Keratinocyte (primary cell): ENCODE data around the gene GLT1D1. TPM values are rescaled to one million over a fixed set of nuclear protein-coding genes. Genes with fewer than 3 reads are reported as not detected.
"Not testable (repeated sequence)": the region's sequence is repeated elsewhere in the genome, so short reads cannot be mapped to it uniquely, and the experiment has no call there.

Experiments used
- DNase-seq: peaks from one replicate; pipeline ENCODE4 v3.0.0-alpha.2; 2011; ENCODE audit warnings: low read depth, missing footprints, low spot score
- FAIRE-seq: peaks from 2 replicates; lab custom pipeline; 2011; peaks lifted over from hg19 to GRCh38; lab: Jason Lieb, UNC
- H2AFZ ChIP-seq: 2 replicates; pipeline ENCODE4 v1.6.0; 2012; ENCODE audit warnings: low read length, control low read depth, inconsistent platforms; ENCODE audit not compliant: control insufficient read depth
- H3K27ac ChIP-seq: 2 replicates; pipeline ENCODE4 v1.5.1; 2011; ENCODE audit warnings: low read length; ENCODE audit not compliant: control insufficient read depth, insufficient read depth
- H3K27me3 ChIP-seq: 3 replicates; pipeline ENCODE4 v1.6.0; 2011; ENCODE audit warnings: low read length; ENCODE audit not compliant: control insufficient read depth, insufficient read depth; ENCODE audit errors: extremely low read depth
- H3K36me3 ChIP-seq, 2 experiments: 2 replicates in 1 of 2; 3 replicates in 1 of 2; pipeline ENCODE4 v1.5.1; 2011; ENCODE audit warnings: low read length in 2 of 2, mild to moderate bottlenecking in 1 of 2; ENCODE audit not compliant: control insufficient read depth in 2 of 2, insufficient read depth in 2 of 2; ENCODE audit errors: extremely low read depth in 1 of 2
- H3K4me1 ChIP-seq: 3 replicates; pipeline ENCODE4 v1.5.1; 2011; ENCODE audit warnings: low read length; ENCODE audit not compliant: control insufficient read depth, insufficient read depth; ENCODE audit errors: extremely low read depth
- H3K4me2 ChIP-seq: 3 replicates; pipeline ENCODE4 v1.6.0; 2011; ENCODE audit warnings: low read depth, low read length; ENCODE audit not compliant: control insufficient read depth, insufficient read depth; ENCODE audit errors: extremely low read depth
- H3K4me3 ChIP-seq, 3 experiments: fragments of 200-600 bp in 1 of 3; sonication (generic) in 1 of 3; 2 replicates in 2 of 3; 3 replicates in 1 of 3; pipeline ENCODE4 v1.5.1; 2011 to 2016; ENCODE audit warnings: low read length in 3 of 3, mild to moderate bottlenecking in 3 of 3, control low read depth in 2 of 3, inconsistent platforms in 1 of 3, low read depth in 1 of 3, mixed read lengths in 1 of 3, mixed run types in 1 of 3, moderate library complexity in 1 of 3; ENCODE audit not compliant: control insufficient read depth in 2 of 3, insufficient read depth in 2 of 3; ENCODE audit errors: extremely low read depth in 1 of 3
- H3K79me2 ChIP-seq: 2 replicates; pipeline ENCODE4 v1.6.0; 2012; ENCODE audit warnings: low read length; ENCODE audit not compliant: control insufficient read depth, insufficient read depth
- H3K9ac ChIP-seq: 3 replicates; pipeline ENCODE4 v1.6.0; 2011; ENCODE audit warnings: low read length; ENCODE audit not compliant: control insufficient read depth, insufficient read depth; ENCODE audit errors: extremely low read depth
- H3K9me1 ChIP-seq: 3 replicates; pipeline ENCODE4 v1.6.0; 2011; ENCODE audit warnings: low read length; ENCODE audit not compliant: control insufficient read depth, insufficient read depth; ENCODE audit errors: extremely low read depth
- H3K9me3 ChIP-seq: 2 replicates; pipeline ENCODE4 v1.5.1; 2012; ENCODE audit warnings: low read depth, low read length; ENCODE audit not compliant: control insufficient read depth
- H4K20me1 ChIP-seq: 3 replicates; pipeline ENCODE4 v1.6.0; 2011; ENCODE audit warnings: low read length; ENCODE audit not compliant: control insufficient read depth, insufficient read depth; ENCODE audit errors: extremely low read depth
- CTCF ChIP-seq, 3 experiments: IDR thresholded peaks in 1 of 3; conservative IDR thresholded peaks in 1 of 3; optimal IDR thresholded peaks in 1 of 3; 2 replicates in 2 of 3; 3 replicates in 1 of 3; pipeline versions ENCODE3 to v1.5.1; 2011; ENCODE audit warnings: low read length in 3 of 3, mild to moderate bottlenecking in 3 of 3, moderate library complexity in 2 of 3, control low read depth in 1 of 3, inconsistent platforms in 1 of 3; ENCODE audit not compliant: insufficient read depth in 2 of 3; ENCODE audit errors: extremely low read depth in 1 of 3
- EZH2 ChIP-seq: IDR thresholded peaks from one replicate; pipeline ENCODE4 v1.6.1; 2012; ENCODE audit warnings: inconsistent platforms, mild to moderate bottlenecking, low read length, moderate library complexity
- dilution Hi-C: fragments of 300-500 bp; cut with MboI; formaldehyde crosslinking; loops from one replicate; pipeline ENCODE4 v1.7.0; 2020; ENCODE audit warnings: low sequenced_read_pairs; ENCODE audit not compliant: extremely low pct_ligation_motif_present
- polyA plus RNA-seq, 5 experiments: library from polyadenylated mRNA; depleted of rRNA in 3 of 5; stranded (reverse) in 3 of 5; stranded (forward) in 1 of 5; unstranded in 1 of 5; fragments of >200 nt; gene quantifications; 1 replicate in 1 of 5; 2 replicates in 3 of 5; 3 replicates in 1 of 5; pipeline versions ENCODE4 v1.2.1 to v1.2.3, GENCODE V29; 2011 to 2012; ENCODE audit warnings: missing spikeins in 2 of 5, low read depth in 1 of 5, low replicate concordance in 1 of 5

The GLT1D1 gene
- polyA plus RNA-seq, 1 donor (not counting 4 experiments of a cell fraction or from before 2014, with no cell fraction given): not detected

- H3K36me3 ChIP-seq: no peaks in the 10 kb centered on the region
- no peak overlapping the region for H3K4me2 ChIP-seq
- no peak for DNase-seq
- H3K9me1 ChIP-seq: no peaks in the 10 kb centered on the region
- H3K9ac ChIP-seq: no peak overlapping the region
- H3K27me3 ChIP-seq: no peaks in the 10 kb centered on the region
- no peak overlapping the region for H3K4me3 ChIP-seq
- no peaks in the 10 kb centered on the region for H3K4me1 ChIP-seq
- no peaks in the 10 kb centered on the region for H3K79me2 ChIP-seq
- no peaks in the 10 kb centered on the region for H3K9me3 ChIP-seq
- dilution Hi-C loops: no loop called here
- H3K27ac ChIP-seq: no peak overlapping the region
- H4K20me1 ChIP-seq: no peaks in the 10 kb centered on the region
- TF ChIP-seq CTCF (optimal IDR thresholded peaks at IDR 0.05 in 1 of 3, IDR thresholded peaks at IDR 0.05 in 1 of 3, conservative IDR thresholded peaks at IDR 0.05 in 1 of 3; ENCODE audit: extremely low read depth in 1 of 3, insufficient read depth in 2 of 3, low read length in 3 of 3): no peak
- TF ChIP-seq EZH2: no peak
- FAIRE-seq: no peak
- H2AFZ ChIP-seq: no peak overlapping the region
Measured at GRCh38 chr12:128844031-128844635, 9.1 kb upstream of the GLT1D1 start.

- H4K20me1 ChIP-seq, H3K9me1 ChIP-seq, H2AFZ ChIP-seq, H3K4me1 ChIP-seq, H3K4me2 ChIP-seq, H3K27me3 ChIP-seq, H3K79me2 ChIP-seq, H3K36me3 ChIP-seq, FAIRE-seq, DNase-seq, H3K4me3 ChIP-seq, H3K9me3 ChIP-seq, H3K9ac ChIP-seq, dilution Hi-C loops, H3K27ac ChIP-seq: not testable (repeated sequence)
Measured at GRCh38 chr12:128846671-128847070, 6.6 kb upstream of the GLT1D1 start.

GRCh38 chr12:128848371-128848770 is 4.9 kb upstream of the GLT1D1 start:
- dilution Hi-C loops: no loop called here
- Histone ChIP-seq H3K4me3 (no peak overlapping the region), H4K20me1 (no peaks in the 10 kb centered on the region), H3K79me2 (no peaks in the 10 kb centered on the region), H3K4me2 (no peak overlapping the region), H3K9ac (no peak overlapping the region), H3K9me3 (no peaks in the 10 kb centered on the region), H3K27me3 (peaks cover 9% of the 10 kb centered on the region), H3K36me3 (no peaks in the 10 kb centered on the region), H2AFZ (no peak overlapping the region), H3K9me1 (no peaks in the 10 kb centered on the region), H3K27ac (no peak overlapping the region), H3K4me1 (no peaks in the 10 kb centered on the region)
- TF ChIP-seq CTCF (optimal IDR thresholded peaks at IDR 0.05 in 1 of 3, IDR thresholded peaks at IDR 0.05 in 1 of 3, conservative IDR thresholded peaks at IDR 0.05 in 1 of 3; ENCODE audit: extremely low read depth in 1 of 3, insufficient read depth in 2 of 3, low read length in 3 of 3) (no peak), EZH2 (no peak)
- DNase-seq (no peak), FAIRE-seq (no peak)

- H2AFZ ChIP-seq, H4K20me1 ChIP-seq, H3K9me3 ChIP-seq, FAIRE-seq, H3K27ac ChIP-seq, H3K9me1 ChIP-seq, H3K36me3 ChIP-seq, H3K4me1 ChIP-seq, dilution Hi-C loops, H3K4me3 ChIP-seq, H3K4me2 ChIP-seq, DNase-seq, H3K79me2 ChIP-seq, H3K9ac ChIP-seq: not testable (repeated sequence)
- peaks cover 15% of the 10 kb centered on the region for H3K27me3 ChIP-seq
Measured at GRCh38 chr12:128849806-128850205, 3.5 kb upstream of the GLT1D1 start.
